NCI-H128 (cell line): ENCODE results near the gene FBXL2.
"Not testable (repeated sequence)": the region's sequence is repeated elsewhere in the genome, so short reads cannot be mapped to it uniquely, and the experiment has no call there.

ENCODE experiments used
- DNase-seq: peaks from one replicate; lab custom pipeline; 2025; ENCODE audit not compliant: unreplicated experiment; lab: John Stamatoyannopoulos, UW

FBXL2 gene

GRCh38 chr3:33385423-33385822 lies 108.2 kb downstream of the FBXL2 start:
- no peak for DNase-seq

- no peak for DNase-seq
Measured at GRCh38 chr3:33386631-33387030, 109.4 kb downstream of the FBXL2 start.

DNA sequence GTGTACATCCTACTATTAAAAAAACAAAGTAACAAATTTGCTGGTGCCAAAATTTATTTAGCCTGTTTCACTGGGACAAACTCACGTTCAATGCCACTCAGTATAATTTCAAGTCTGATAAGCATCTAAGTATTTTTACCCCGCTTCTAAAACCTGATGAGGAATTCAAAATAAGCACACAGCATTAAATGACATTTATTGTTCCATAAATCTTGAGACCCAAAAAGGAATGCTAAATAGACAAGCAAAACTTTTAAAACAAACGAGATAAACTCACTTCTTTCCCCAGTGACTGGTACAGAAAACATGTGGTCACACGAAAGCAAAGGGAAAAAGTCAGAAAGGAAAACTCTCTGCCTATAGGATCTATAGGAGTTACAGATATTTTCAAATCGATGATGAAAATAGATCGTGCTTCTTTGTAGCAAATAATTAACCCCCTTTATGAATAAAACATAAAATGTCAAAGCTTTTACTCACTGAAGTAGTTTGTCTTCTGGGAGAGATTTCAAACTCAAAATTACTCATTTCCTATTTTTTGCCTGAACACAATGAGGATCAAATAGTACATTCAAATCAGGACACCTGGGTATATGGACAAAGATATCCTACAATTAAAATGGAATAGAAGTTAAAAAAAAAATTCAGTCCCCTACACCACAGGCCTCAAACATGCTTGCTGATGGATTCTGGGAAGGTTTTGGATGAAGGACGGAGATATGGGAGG lies 111.3 kb downstream of the FBXL2 start:
- DNase-seq: no peak

DNA sequence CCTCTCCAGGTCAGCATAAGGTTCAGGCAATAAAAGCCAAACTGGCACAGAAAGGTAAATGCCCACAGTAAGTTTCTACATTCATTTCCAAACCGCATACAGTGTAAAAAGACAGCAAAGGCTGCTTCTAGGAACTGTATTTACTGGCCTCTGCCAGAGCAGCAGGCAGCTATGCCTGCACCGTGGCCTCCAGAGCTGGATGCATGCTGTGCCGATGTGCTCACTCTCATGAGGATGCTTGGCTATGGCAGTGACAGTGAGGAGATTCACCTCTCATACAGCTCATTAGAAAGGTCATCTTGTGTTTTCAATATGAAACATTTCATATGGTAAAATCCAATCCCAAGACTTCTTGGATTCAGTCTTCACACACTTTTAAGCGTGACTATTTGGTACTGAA lies 112.7 kb downstream of the FBXL2 start:
- DNase-seq: no peak

GRCh38 chr3:33391255-33391995 lies 114.2 kb downstream of the FBXL2 start:
- DNase-seq: no peak

DNA sequence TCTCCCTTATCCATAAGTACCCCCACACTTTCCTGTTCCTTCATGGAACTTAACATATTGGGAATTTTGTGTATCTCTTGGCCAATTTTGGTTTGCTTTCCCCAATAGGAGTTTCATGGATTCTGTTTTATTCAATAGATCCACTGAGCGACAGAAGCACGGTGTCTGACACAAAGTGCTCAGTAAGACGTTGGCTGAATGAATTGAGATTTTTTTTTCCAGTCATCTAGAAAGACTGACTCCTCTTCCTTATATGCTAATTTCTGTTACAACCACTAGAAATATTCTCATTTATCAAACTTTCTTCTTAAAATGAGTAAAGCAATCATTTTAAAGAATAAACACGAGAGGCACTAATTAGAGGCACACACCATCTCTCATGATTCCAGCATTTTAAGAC lies 114.9 kb downstream of the FBXL2 start:
- DNase-seq: no peak

- DNase-seq: no peak
Measured at GRCh38 chr3:33392703-33393125, 115.5 kb downstream of the FBXL2 start.

- DNase-seq: no peak
Measured at GRCh38 chr3:33394403-33395054, 117.3 kb downstream of the FBXL2 start.

DNA sequence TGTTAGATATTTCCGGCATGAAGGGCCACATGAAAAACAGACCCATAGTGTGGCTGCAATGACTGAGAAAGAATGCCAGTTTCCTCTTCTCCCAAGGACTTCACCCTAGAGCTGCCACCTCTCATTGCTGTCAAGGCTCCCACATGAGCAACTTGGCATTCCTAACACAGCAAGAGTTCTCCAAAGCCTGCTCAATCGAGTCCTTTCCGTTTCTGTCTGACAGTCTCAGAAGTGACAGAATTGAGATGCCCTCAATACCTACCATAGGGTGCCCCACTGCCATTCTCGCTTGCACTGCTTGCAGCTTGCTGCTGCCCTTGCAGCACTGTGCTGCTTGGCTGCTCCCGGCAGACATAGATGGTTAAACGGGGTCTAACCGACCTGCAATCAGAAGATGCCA lies 118.7 kb downstream of the FBXL2 start:
- no peak for DNase-seq

DNA sequence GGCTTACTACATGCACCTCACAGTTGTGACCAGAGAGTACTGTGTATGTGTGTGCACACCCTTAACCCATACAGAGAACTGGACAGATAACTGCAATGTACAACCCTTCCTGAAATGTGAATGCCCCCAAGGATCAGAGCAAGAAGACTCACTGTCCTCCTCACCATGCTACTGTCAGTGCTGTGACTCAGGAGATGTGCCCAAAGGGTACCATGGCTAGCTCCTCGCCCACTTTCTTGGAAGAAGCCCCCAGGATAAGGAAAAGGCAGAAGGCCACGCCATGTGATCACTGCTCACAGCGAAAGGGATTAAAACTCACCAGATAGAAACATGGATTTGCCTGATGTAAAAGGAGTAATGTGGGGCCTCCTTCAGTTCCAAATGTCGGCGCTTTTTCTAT lies 121.2 kb downstream of the FBXL2 start:
- no peak for DNase-seq

GRCh38 chr3:33401781-33402180 lies 124.5 kb downstream of the FBXL2 start:
- DNase-seq: no peak

DNA sequence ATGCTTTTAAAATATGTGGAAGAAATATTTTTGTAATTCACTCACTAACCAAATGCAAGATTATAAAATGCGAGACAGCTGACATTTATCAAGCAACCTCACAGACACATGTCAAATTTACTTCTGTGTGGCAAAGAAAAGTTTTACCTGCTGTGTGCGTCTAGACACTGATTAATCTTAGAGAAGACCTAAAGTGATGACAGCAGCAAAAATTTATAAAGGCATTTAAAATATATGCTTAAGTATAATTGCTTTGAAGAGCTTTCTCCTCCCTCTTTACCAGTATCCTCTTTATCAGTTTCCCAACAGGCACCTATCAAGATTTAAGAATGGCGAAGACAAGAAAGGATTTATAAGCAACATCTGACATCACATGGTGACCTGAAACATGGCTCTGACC lies 125.7 kb downstream of the FBXL2 start:
- DNase-seq: no peak

DNA sequence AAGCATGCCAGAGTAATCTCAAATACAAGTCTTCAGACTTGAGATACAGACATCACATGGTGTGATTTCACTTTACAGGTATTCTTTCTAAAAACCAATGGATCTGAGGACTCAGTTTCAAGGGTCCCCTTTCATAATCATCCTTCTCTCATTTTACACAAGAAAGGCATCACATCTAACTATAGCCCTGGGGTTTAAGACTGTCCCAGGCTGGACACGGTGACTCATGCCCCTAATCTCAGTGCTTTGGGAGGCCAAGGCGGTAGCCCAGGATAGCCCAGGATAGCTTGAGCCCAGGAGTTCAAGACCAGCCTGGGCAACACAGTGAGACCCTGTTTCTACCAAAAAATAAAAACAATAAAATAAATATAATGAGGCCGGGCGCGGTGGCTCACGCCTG lies 126.5 kb downstream of the FBXL2 start:
- no peak for DNase-seq

DNA sequence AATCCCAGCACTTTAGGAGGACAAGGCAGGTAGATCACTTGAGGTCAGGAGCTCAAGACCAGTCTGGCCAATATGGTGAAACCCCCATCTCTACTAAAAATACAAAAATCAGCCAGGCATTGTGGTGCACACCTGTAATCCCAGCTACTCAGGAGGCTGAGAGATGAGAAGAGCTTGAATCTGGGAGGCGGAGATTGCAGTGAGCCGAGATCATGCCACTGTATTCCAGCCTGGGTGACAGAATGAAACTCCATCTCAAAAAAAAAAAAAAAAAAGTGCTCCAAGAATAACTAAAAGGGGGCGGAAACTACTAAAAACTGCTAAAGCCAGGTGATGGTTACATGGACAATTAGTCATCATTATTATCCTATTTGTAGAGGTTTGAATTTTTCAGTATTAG lies 133.6 kb downstream of the FBXL2 start:
- not testable (repeated sequence) for DNase-seq

- DNase-seq: no peak
Measured at GRCh38 chr3:33417066-33417673, 139.9 kb downstream of the FBXL2 start.

DNA sequence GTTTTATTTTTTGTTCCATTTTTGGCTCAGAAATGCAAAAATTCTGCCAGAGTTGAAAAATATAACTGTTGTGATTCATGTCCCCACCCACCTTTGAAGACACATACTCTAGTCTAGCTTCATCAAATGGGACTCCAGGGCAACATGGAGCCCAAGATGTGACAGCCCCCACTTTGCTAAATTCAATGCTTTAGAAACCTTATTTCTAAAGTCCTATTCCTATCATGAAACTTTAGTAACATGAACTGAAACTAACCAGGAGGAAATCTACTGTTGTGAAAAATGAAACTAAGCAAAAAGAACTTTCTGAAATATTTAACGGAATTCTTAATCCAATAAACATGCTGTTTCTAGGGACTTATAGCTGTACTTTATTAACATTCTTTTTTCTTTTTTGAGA lies 142.7 kb downstream of the FBXL2 start:
- no peak for DNase-seq

DNA sequence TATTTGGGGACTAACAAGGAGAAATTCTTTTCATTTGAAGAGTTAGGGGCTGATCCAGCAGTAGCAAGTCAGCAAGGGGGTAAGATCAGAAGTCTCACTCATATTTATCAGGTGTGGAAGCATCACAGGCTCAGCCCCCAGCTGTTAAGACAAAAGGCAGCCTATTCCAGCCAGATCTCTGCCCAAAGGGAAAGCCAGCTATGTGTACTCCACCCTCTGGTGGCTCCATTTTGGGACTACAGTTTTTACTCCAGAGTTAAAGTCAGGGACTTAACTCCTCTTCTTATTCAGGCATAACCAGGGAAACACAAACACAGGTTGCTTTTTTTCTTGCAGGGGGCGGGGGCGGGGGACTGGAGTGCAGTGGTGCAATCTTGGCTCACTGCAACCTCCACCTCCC lies 143.7 kb downstream of the FBXL2 start:
- no peak for DNase-seq

DNA sequence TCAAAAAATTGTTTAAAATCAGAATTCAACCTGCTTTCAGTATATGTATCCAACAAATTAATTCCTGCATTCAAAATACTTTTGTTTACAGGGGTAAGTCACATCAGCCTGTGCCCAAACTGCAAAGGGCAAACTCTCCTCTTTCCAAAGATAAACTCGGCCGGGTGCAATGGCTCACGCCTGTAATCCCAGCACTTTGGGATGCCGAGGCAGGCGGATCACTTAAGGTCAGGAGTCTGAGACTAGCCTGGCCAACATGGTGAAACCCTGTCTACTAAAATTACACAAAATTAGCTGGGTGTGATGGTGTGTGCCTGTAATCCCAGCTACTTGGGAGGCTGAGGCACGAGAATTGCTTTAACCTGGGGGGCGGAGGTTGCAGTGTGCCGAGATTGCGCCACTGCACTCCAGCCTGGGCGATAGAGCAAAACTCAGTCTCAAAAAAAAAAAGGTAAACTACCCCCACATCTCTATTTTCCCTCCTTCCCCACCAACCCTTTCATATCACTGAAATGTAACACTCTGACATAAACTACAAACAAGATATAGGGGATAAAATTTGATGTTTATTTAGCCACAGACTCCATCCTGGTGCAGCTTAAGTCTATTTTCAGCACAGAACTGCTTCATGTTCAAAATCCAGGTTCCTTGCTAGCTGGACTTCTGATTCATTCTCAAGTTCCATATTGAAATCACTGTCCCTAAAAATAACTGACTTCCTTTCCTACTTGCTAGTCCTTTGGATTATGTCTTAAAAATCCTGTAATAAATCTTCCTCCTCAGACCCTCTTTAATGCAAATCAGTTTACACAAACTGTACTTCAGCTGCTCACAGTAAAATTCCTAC lies 147.6 kb downstream of the FBXL2 start:
- no peak for DNase-seq

DNA sequence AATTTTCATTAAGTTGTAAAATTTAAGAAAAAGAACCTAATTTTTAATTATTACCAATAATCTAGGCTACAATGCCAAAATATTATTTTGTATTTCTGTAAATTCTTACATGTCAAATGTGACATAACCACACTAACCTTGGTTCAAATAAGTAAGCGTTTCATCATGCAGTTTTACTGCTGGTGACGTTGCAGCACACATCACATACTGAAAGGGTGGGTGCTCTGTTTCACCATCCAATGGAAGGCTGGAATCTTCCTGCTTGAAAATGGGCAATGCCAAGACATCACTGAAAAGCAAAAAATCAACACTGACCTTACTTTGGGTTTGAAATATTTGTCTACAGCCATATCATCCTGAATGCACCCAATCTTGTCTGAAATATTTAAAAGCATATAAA lies 148.2 kb downstream of the FBXL2 start:
- no peak for DNase-seq

GRCh38 chr3:33426068-33426467 lies 148.8 kb downstream of the FBXL2 start:
- DNase-seq: no peak
